LNCAP (cell line): Measurements from ENCODE around the gene C8G.

Experiments used
- CTCF ChIP-seq: fragments of 450-650 bp; IDR thresholded peaks from 2 replicates; pipeline ENCODE4 v1.5.1; 2017; ENCODE audit warnings: mild to moderate bottlenecking

The C8G gene

GRCh38 chr9:136960212-136960937 lies 15.3 kb downstream of the C8G start:
- TF ChIP-seq CTCF, result no peak

DNA sequence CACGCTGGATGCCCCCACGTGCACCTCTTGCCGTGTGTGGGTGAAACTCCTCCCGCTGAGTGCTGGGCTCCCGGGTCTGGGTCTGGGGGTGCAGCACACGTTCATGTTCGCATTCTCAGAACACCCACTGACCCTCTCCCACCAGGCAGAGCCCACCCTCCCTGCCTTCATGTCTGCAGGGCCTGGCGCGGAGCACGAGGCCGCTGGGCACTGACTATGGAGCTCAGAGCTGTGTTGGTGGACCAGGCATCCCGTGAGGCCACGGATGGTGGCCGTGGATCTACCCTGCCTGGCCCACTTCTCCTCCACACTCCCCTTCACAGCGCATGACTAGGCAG lies 15.9 kb downstream of the C8G start:
- no peak for TF ChIP-seq CTCF

- TF ChIP-seq CTCF, result no peak
These were observed 16.4 kb downstream of the C8G start for GRCh38 chr9:136961279-136962065.

GRCh38 chr9:136962163-136962562 lies 17.1 kb downstream of the C8G start:
- no peak for TF ChIP-seq CTCF

GRCh38 chr9:136962701-136963248 lies 17.7 kb downstream of the C8G start:
- TF ChIP-seq CTCF, result no peak

GRCh38 chr9:136963341-136963740 lies 18.3 kb downstream of the C8G start:
- no peak for TF ChIP-seq CTCF

- no peak for TF ChIP-seq CTCF
These were observed 18.7 kb downstream of the C8G start for GRCh38 chr9:136963751-136964150.
